HEK293 (cell line): ENCODE results near the gene SERPINB7.

ENCODE experiments used
- CTCF ChIA-PET: fragments of 350-600 bp; formaldehyde crosslinking; extraction: SDS; loops from one replicate; lab custom pipeline; 2021; ENCODE audit warnings: antibody characterized with exemption; lab: Yijun Ruan, JAX
- POLR2A ChIA-PET: fragments of 300-600 bp; formaldehyde crosslinking; extraction: SDS; loops from one replicate; lab custom pipeline; 2020; ENCODE audit warnings: antibody characterized with exemption, inconsistent platforms; lab: Yijun Ruan, JAX
- H3K27ac ChIP-seq: fragments of 200-500 bp; sonication (Bioruptor generic); 2 replicates; pipeline ENCODE4 v1.5.1; 2014; ENCODE audit warnings: low read depth, low read length, control low read depth, inconsistent platforms; ENCODE audit errors: extremely low read depth
- H3K36me3 ChIP-seq, 2 experiments: fragments of 200-500 bp in 1 of 2; sonication (Bioruptor generic) in 1 of 2; 1 replicate in 1 of 2; 2 replicates in 1 of 2; pipeline ENCODE4 v1.5.1; 2014 to 2017; ENCODE audit warnings: inconsistent platforms in 2 of 2, low read length in 2 of 2; ENCODE audit not compliant: control insufficient read depth in 2 of 2, insufficient read depth in 1 of 2
- H3K4me1 ChIP-seq: fragments of 200-500 bp; sonication (Bioruptor generic); 2 replicates; pipeline ENCODE4 v1.5.1; 2014; ENCODE audit warnings: mild to moderate bottlenecking, low read length, inconsistent platforms; ENCODE audit not compliant: control insufficient read depth, insufficient read depth
- H3K4me3 ChIP-seq: 2 replicates; pipeline ENCODE4 v1.5.1; 2011; ENCODE audit warnings: low read depth, mild to moderate bottlenecking, control low read depth, low read length, moderate library complexity
- H3K9me3 ChIP-seq: fragments of 200-500 bp; sonication (Bioruptor generic); 2 replicates; pipeline ENCODE4 v1.5.1; 2014; ENCODE audit warnings: low read depth, low read length, inconsistent platforms; ENCODE audit not compliant: control insufficient read depth, insufficient read depth
- BCL11A ChIP-seq: fragments of 450-650 bp; formaldehyde crosslinking; IDR thresholded peaks from 2 replicates; pipeline ENCODE4 v1.5.1; 2016; ENCODE audit warnings: low read depth, missing biosample characterization, missing genetic modification characterization
- GLI4 ChIP-seq: fragments of 450-650 bp; formaldehyde crosslinking; IDR thresholded peaks from 2 replicates; pipeline ENCODE4 v1.5.1; 2016; ENCODE audit warnings: missing biosample characterization, missing genetic modification characterization
- KLF16 ChIP-seq: fragments of 450-650 bp; formaldehyde crosslinking; IDR thresholded peaks from 2 replicates; pipeline ENCODE4 v1.5.1; 2017; ENCODE audit warnings: missing biosample characterization, missing genetic modification characterization
- KLF8 ChIP-seq: fragments of 450-650 bp; formaldehyde crosslinking; IDR thresholded peaks from 2 replicates; pipeline ENCODE4 v1.5.1; 2016; ENCODE audit warnings: missing biosample characterization, missing genetic modification characterization
- ZFP69B ChIP-seq: fragments of 450-650 bp; formaldehyde crosslinking; IDR thresholded peaks from 2 replicates; pipeline ENCODE4 v1.5.1; 2016; ENCODE audit warnings: missing biosample characterization, missing genetic modification characterization
- ZNF157 ChIP-seq: fragments of 450-650 bp; formaldehyde crosslinking; IDR thresholded peaks from 2 replicates; pipeline ENCODE4 v1.5.1; 2016; ENCODE audit warnings: missing biosample characterization, missing genetic modification characterization
- ZNF202 ChIP-seq: fragments of 450-650 bp; formaldehyde crosslinking; IDR thresholded peaks from 2 replicates; pipeline ENCODE4 v1.5.1; 2016; ENCODE audit warnings: missing biosample characterization, missing genetic modification characterization, borderline replicate concordance
- ZNF280C ChIP-seq: fragments of 450-650 bp; formaldehyde crosslinking; IDR thresholded peaks from 2 replicates; pipeline ENCODE4 v1.5.1; 2016; ENCODE audit warnings: missing biosample characterization, missing genetic modification characterization
- ZNF335 ChIP-seq: fragments of 450-650 bp; formaldehyde crosslinking; conservative IDR thresholded peaks from 2 replicates; pipeline ENCODE4 v1.5.1; 2016; ENCODE audit warnings: missing biosample characterization, missing genetic modification characterization
- ZNF341 ChIP-seq: fragments of 450-650 bp; formaldehyde crosslinking; IDR thresholded peaks from 2 replicates; pipeline ENCODE4; 2016; ENCODE audit warnings: low read depth, missing biosample characterization, missing genetic modification characterization
- ZNF354C ChIP-seq: fragments of 450-650 bp; formaldehyde crosslinking; IDR thresholded peaks from 2 replicates; pipeline ENCODE4 v1.5.1; 2016; ENCODE audit warnings: missing biosample characterization, missing genetic modification characterization, low read depth, borderline replicate concordance
- ZNF449 ChIP-seq: fragments of 450-650 bp; formaldehyde crosslinking; IDR thresholded peaks from 2 replicates; pipeline ENCODE4 v1.5.1; 2017; ENCODE audit warnings: missing biosample characterization, mild to moderate bottlenecking, missing genetic modification characterization, moderate library complexity
- ZNF501 ChIP-seq: fragments of 450-650 bp; formaldehyde crosslinking; IDR thresholded peaks from 2 replicates; pipeline ENCODE4 v1.5.1; 2016; ENCODE audit warnings: missing biosample characterization, missing genetic modification characterization
- ZNF518A ChIP-seq: fragments of 450-650 bp; formaldehyde crosslinking; conservative IDR thresholded peaks from 2 replicates; pipeline ENCODE4 v1.5.1; 2016; ENCODE audit warnings: low read depth, missing biosample characterization, missing genetic modification characterization
- ZNF558 ChIP-seq: fragments of 450-650 bp; formaldehyde crosslinking; IDR thresholded peaks from 2 replicates; pipeline ENCODE4 v1.5.1; 2016; ENCODE audit warnings: missing biosample characterization, missing genetic modification characterization
- ZNF596 ChIP-seq: fragments of 450-650 bp; IDR thresholded peaks from 2 replicates; pipeline ENCODE4 v1.5.0; 2018; ENCODE audit warnings: missing biosample characterization, mild to moderate bottlenecking, missing genetic modification characterization, moderate library complexity
- ZNF639 ChIP-seq: fragments of 450-650 bp; formaldehyde crosslinking; IDR thresholded peaks from 2 replicates; pipeline ENCODE4 v1.5.1; 2016; ENCODE audit warnings: missing biosample characterization, missing genetic modification characterization
- ZNF670 ChIP-seq: fragments of 450-650 bp; formaldehyde crosslinking; IDR thresholded peaks from 2 replicates; pipeline ENCODE4 v1.5.1; 2016; ENCODE audit warnings: missing biosample characterization, missing genetic modification characterization, low read depth
- ZNF692 ChIP-seq: fragments of 450-650 bp; formaldehyde crosslinking; IDR thresholded peaks from 2 replicates; pipeline ENCODE4 v1.5.1; 2016; ENCODE audit warnings: missing biosample characterization, missing genetic modification characterization

SERPINB7 gene

GRCh38 chr18:63817441-63818051 lies 42.3 kb downstream of the SERPINB7 start (continued):
- TF ChIP-seq KLF16 (tag by site-specific recombination) (no peak), ZNF518A (tag by site-specific recombination) (no peak), ZNF280C (tag by site-specific recombination) (no peak), ZNF639 (tag by site-specific recombination) (no peak), GLI4 (tag by site-specific recombination) (no peak)

GRCh38 chr18:63818212-63818611 lies 43.0 kb downstream of the SERPINB7 start:
- ChIA-PET POLR2A (no interaction called here), CTCF (interaction anchor here (0.7 kb wide), 1 partner anchor 15 kb away, joined by 3 read pairs; no protein-coding TSS in a partner anchor)
- Histone ChIP-seq H3K27ac (no peak overlapping the region), H3K36me3 (no peaks in the 10 kb centered on the region), H3K4me3 (no peak overlapping the region), H3K9me3 (no peaks in the 10 kb centered on the region), H3K4me1 (no peaks in the 10 kb centered on the region)
- TF ChIP-seq ZNF596, result no peak

GRCh38 chr18:63819786-63820185 lies 44.6 kb downstream of the SERPINB7 start:
- Histone ChIP-seq H3K4me1 (no peaks in the 10 kb centered on the region), H3K4me3 (no peak overlapping the region), H3K9me3 (no peaks in the 10 kb centered on the region), H3K36me3 (no peaks in the 10 kb centered on the region), H3K27ac (no peak overlapping the region)
- ChIA-PET CTCF (no interaction called here), POLR2A (no interaction called here)
- TF ChIP-seq ZNF692 (tag by site-specific recombination) (no peak), ZFP69B (no peak), KLF8 (no peak), ZNF354C (tag by site-specific recombination) (no peak), ZNF501 (tag by site-specific recombination) (no peak), BCL11A (no peak), ZNF335 (tag by site-specific recombination) (no peak), ZNF157 (tag by site-specific recombination) (no peak), ZNF670 (tag by site-specific recombination) (no peak), ZNF341 (tag by site-specific recombination) (no peak), ZNF558 (tag by site-specific recombination) (no peak), ZNF449 (tag by site-specific recombination) (no peak), ZNF202 (tag by site-specific recombination) (no peak)
